GM12865 (cell line): ENCODE results near the gene PRRT3.

ENCODE experiments used
- DNase-seq: peaks from one replicate; pipeline ENCODE4 v3.0.0; 2010; ENCODE audit warnings: low read depth
- H3K4me3 ChIP-seq: 2 replicates; pipeline ENCODE4 v1.5.1; 2011; ENCODE audit warnings: mild to moderate bottlenecking, low read depth, low read length, control low read depth
- TF ChIP-seq, protein P1 (sequence below): IDR thresholded peaks from 2 replicates; pipeline ENCODE4 v1.5.1; 2011; ENCODE audit warnings: low read length, control low read depth, low read depth, inconsistent platforms; ENCODE audit not compliant: insufficient read depth; ENCODE audit errors: missing control alignments

The PRRT3 gene

DNA sequence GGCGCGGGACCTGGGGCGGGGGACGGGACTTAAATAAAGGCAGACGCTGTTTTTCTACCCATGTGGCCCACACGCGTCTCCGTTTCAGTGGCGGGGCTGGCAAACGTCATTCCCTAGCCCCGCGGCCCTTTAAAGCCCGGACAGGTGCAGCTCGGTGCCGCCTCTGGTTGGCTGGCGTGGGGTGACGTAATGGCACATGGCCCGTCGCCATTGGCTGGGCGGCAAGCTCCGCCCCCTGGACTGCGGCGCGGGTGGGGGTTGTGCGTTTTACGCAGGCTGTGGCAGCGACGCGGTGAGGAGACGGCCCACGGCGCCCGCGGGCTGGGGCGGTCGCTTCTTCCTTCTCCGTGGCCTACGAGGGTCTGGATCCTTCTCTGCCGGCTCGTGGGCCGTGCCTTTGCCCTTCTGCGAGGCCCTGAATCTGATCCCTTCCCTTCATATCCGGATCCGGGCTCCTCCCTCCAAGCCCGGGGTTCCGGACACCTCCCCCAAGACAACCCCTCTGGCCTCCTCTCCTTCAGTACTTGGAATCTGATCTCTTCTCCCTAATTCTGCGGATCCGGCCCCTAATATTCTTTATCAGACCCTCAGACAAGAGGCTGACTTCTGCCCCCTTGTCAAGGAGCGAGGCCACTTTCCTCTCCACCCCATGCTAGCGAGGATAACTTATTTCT is 18.5 kb downstream of the PRRT3 start, which contains the start of gene CRELD1:
Gene CRELD1, plus strand, starts transcription at position 274 of the 674 bp plus-strand sequence. CDS start 605 bp downstream, outside the sequence.
- TF ChIP-seq, protein P1, sequence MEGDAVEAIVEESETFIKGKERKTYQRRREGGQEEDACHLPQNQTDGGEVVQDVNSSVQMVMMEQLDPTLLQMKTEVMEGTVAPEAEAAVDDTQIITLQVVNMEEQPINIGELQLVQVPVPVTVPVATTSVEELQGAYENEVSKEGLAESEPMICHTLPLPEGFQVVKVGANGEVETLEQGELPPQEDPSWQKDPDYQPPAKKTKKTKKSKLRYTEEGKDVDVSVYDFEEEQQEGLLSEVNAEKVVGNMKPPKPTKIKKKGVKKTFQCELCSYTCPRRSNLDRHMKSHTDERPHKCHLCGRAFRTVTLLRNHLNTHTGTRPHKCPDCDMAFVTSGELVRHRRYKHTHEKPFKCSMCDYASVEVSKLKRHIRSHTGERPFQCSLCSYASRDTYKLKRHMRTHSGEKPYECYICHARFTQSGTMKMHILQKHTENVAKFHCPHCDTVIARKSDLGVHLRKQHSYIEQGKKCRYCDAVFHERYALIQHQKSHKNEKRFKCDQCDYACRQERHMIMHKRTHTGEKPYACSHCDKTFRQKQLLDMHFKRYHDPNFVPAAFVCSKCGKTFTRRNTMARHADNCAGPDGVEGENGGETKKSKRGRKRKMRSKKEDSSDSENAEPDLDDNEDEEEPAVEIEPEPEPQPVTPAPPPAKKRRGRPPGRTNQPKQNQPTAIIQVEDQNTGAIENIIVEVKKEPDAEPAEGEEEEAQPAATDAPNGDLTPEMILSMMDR, result no peak
- DNase-seq, result peak; percentile 97
- peak within 1 kb of the TSS; percentile 86 for H3K4me3 ChIP-seq

DNA sequence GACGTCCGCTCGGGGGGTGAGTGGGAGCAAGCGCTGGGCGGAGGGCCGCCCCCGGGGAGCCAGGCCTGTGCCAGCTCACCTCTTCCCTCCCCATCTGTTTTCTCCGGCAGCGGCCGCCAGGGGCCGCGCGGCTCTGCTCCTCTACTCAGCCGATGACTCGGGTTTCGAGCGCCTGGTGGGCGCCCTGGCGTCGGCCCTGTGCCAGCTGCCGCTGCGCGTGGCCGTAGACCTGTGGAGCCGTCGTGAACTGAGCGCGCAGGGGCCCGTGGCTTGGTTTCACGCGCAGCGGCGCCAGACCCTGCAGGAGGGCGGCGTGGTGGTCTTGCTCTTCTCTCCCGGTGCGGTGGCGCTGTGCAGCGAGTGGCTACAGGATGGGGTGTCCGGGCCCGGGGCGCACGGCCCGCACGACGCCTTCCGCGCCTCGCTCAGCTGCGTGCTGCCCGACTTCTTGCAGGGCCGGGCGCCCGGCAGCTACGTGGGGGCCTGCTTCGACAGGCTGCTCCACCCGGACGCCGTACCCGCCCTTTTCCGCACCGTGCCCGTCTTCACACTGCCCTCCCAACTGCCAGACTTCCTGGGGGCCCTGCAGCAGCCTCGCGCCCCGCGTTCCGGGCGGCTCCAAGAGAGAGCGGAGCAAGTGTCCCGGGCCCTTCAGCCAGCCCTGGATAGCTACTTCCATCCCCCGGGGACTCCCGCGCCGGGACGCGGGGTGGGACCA is 19.2 kb downstream of the PRRT3 start:
- TF ChIP-seq, protein P1, result peak; percentile 91
- DNase-seq, result peak; percentile 91
- H3K4me3 ChIP-seq, result peak overlapping the region; percentile 86

DNA sequence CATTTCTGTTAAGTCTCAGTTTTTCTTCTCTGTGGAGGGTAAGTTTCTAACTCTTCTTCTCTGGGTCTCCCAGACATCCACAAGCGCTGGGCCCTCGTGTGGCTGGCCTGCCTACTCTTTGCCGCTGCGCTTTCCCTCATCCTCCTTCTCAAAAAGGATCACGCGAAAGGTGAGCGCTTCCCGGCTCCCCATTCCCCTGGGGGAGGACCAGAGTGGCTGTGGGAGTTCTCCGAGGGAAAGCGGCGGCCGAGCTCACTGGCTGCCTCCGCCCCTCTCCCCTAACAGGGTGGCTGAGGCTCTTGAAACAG is 19.7 kb downstream of the PRRT3 start:
- peak overlapping the region; percentile 86 for H3K4me3 ChIP-seq
- TF ChIP-seq, protein P1, result no peak
- DNase-seq, result no peak

DNA sequence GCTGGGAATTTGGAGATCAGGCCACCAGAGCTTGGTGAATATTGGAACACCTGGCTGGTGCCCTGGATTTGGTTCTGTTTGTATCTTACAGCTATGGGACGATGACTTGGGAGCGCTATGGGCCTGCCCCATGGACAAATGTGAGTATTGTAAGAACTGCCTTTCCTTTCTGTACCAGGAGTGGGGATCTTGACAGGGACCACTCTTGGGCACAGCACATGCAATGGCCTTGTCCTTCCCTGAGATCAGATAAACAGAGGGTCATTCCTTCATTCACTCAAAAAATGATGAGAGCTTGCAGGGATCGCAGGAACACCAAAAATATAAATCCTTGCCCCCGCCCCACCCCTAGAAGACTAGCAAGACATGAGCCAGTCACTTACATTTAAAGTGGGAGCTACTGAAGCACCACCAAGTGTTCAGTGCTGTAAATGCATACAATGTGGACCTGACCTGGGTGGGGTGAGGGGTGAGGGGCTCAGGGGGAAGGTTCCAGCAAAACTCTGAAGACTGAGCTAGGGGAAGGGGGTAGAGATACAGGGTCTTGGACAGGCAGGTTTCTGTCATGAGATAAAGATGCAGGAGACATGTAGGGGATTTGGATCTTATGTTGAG is 21.3 kb downstream of the PRRT3 start:
- peak; percentile 34 for DNase-seq
- no peak overlapping the region for H3K4me3 ChIP-seq
- TF ChIP-seq, protein P1, result peak; percentile 7

DNA sequence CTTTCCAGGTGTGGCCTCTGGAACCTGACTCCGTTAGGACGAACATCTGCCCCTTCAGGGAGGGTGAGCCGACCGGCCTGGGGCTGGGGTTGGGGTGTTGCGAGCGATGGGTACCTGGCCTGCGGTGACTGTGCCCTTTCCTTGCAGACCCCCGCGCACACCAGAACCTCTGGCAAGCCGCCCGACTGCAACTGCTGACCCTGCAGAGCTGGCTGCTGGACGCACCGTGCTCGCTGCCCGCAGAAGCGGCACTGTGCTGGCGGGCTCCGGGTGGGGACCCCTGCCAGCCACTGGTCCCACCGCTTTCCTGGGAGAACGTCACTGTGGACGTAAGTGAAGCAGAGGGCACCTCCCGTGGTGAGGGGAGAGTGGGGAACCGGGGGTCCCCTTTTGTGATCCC is 24.1 kb downstream of the PRRT3 start:
- DNase-seq, result no peak
- TF ChIP-seq, protein P1, result no peak
- no peak overlapping the region for H3K4me3 ChIP-seq

DNA sequence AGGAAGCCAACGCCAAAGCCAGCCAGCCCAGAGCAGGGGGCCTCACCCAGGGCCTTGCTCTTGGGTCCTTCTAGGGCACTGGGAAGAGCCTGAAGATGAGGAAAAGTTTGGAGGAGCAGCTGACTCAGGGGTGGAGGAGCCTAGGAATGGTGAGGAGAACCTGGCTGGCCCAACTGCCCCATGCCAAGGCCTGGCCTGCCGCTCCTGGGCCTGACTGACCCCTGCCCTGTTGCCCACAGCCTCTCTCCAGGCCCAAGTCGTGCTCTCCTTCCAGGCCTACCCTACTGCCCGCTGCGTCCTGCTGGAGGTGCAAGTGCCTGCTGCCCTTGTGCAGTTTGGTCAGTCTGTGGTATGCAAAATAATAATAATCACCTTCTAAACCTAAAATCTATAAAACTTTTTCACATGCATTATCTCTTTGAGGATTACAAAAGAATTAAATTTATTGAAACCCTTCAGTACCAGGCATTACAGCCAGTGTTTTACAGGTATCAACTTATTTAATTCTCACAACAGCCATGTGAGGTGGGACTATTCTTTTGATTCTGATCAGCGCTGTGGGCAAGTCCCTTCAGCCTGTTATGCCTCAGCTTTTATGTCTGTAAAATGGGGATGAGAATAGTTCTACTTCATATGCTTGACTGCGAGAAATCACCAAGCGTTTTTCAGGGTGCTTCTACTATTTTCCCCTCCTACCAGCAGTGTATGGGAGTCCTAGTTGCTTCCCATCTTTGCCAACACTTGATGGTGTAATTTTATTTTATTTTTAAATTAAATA is 33.8 kb downstream of the PRRT3 start:
- no peak for DNase-seq
- TF ChIP-seq, protein P1, result no peak
- H3K4me3 ChIP-seq, result no peak overlapping the region
